ENCODE measurements around the gene IQGAP2. TPM values are rescaled to one million over a fixed set of nuclear protein-coding genes. Genes with fewer than 3 reads are reported as not detected.

Gene IQGAP2
- total RNA-seq, 1 donor: 0.36 TPM

- no peak for TF ChIP-seq CTCF (IDR thresholded peaks at IDR 0.05; ENCODE audit: extremely low read depth, low read depth, low read length)
- Histone ChIP-seq H4K20me1 (ENCODE audit: insufficient read depth, low read length) (no peaks in the 10 kb centered on the region), H3K27me3 (ENCODE audit: insufficient read depth, low read length) (no peaks in the 10 kb centered on the region), H3K27ac (ENCODE audit: low read depth, low read length) (no peak overlapping the region), H2AFZ (ENCODE audit: low read length) (no peak overlapping the region), H3K9me3 (ENCODE audit: low read depth, low read length) (no peaks in the 10 kb centered on the region), H3K4me3 (ENCODE audit: insufficient read depth, low read length) (no peak overlapping the region), H3K79me2 (ENCODE audit: insufficient read depth, low read length) (no peaks in the 10 kb centered on the region), H3K4me1 (ENCODE audit: insufficient read depth, low read length) (no peaks in the 10 kb centered on the region), H3K36me3 (ENCODE audit: insufficient read depth, low read length) (no peaks in the 10 kb centered on the region), H3K4me2 (ENCODE audit: insufficient read depth, low read length) (no peak overlapping the region)
- no peak for DNase-seq (ENCODE audit: insufficient read length, low spot score, missing footprints)
Measured at GRCh38 chr5:76473009-76473336, 69.9 kb downstream of the IQGAP2 start.

GRCh38 chr5:76473661-76474060 lies 70.6 kb downstream of the IQGAP2 start:
- Histone ChIP-seq H3K4me3 (ENCODE audit: insufficient read depth, low read length) (no peak overlapping the region), H3K79me2 (ENCODE audit: insufficient read depth, low read length) (no peaks in the 10 kb centered on the region), H3K4me2 (ENCODE audit: insufficient read depth, low read length) (no peak overlapping the region), H4K20me1 (ENCODE audit: insufficient read depth, low read length) (no peaks in the 10 kb centered on the region), H2AFZ (ENCODE audit: low read length) (no peak overlapping the region), H3K27ac (ENCODE audit: low read depth, low read length) (no peak overlapping the region), H3K4me1 (ENCODE audit: insufficient read depth, low read length) (no peaks in the 10 kb centered on the region), H3K36me3 (ENCODE audit: insufficient read depth, low read length) (no peaks in the 10 kb centered on the region), H3K27me3 (ENCODE audit: insufficient read depth, low read length) (no peaks in the 10 kb centered on the region), H3K9me3 (ENCODE audit: low read depth, low read length) (no peaks in the 10 kb centered on the region)
- TF ChIP-seq CTCF (IDR thresholded peaks at IDR 0.05; ENCODE audit: extremely low read depth, low read depth, low read length): no peak
- no peak for DNase-seq (ENCODE audit: insufficient read length, low spot score, missing footprints)

- H3K4me2 ChIP-seq (ENCODE audit: insufficient read depth, low read length): no peak overlapping the region
- no peak for DNase-seq (ENCODE audit: insufficient read length, low spot score, missing footprints)
- H4K20me1 ChIP-seq (ENCODE audit: insufficient read depth, low read length): no peaks in the 10 kb centered on the region
- H3K4me1 ChIP-seq (ENCODE audit: insufficient read depth, low read length): no peaks in the 10 kb centered on the region
- no peaks in the 10 kb centered on the region for H3K79me2 ChIP-seq (ENCODE audit: insufficient read depth, low read length)
- H3K27me3 ChIP-seq (ENCODE audit: insufficient read depth, low read length): no peaks in the 10 kb centered on the region
- no peak for TF ChIP-seq CTCF (IDR thresholded peaks at IDR 0.05; ENCODE audit: extremely low read depth, low read depth, low read length)
- no peak overlapping the region for H2AFZ ChIP-seq (ENCODE audit: low read length)
- no peak overlapping the region for H3K27ac ChIP-seq (ENCODE audit: low read depth, low read length)
- no peaks in the 10 kb centered on the region for H3K36me3 ChIP-seq (ENCODE audit: insufficient read depth, low read length)
- H3K4me3 ChIP-seq (ENCODE audit: insufficient read depth, low read length): no peak overlapping the region
- no peaks in the 10 kb centered on the region for H3K9me3 ChIP-seq (ENCODE audit: low read depth, low read length)
Measured at GRCh38 chr5:76474377-76474776, 71.3 kb downstream of the IQGAP2 start.

- H2AFZ ChIP-seq (ENCODE audit: low read length): no peak overlapping the region
- H3K36me3 ChIP-seq (ENCODE audit: insufficient read depth, low read length): no peaks in the 10 kb centered on the region
- no peaks in the 10 kb centered on the region for H3K9me3 ChIP-seq (ENCODE audit: low read depth, low read length)
- H3K27ac ChIP-seq (ENCODE audit: low read depth, low read length): no peak overlapping the region
- no peaks in the 10 kb centered on the region for H3K79me2 ChIP-seq (ENCODE audit: insufficient read depth, low read length)
- no peaks in the 10 kb centered on the region for H4K20me1 ChIP-seq (ENCODE audit: insufficient read depth, low read length)
- DNase-seq (ENCODE audit: insufficient read length, low spot score, missing footprints): no peak
- H3K4me1 ChIP-seq (ENCODE audit: insufficient read depth, low read length): no peaks in the 10 kb centered on the region
- H3K4me3 ChIP-seq (ENCODE audit: insufficient read depth, low read length): no peak overlapping the region
- no peak for TF ChIP-seq CTCF (IDR thresholded peaks at IDR 0.05; ENCODE audit: extremely low read depth, low read depth, low read length)
- H3K4me2 ChIP-seq (ENCODE audit: insufficient read depth, low read length): no peak overlapping the region
- H3K27me3 ChIP-seq (ENCODE audit: insufficient read depth, low read length): no peaks in the 10 kb centered on the region
Measured at GRCh38 chr5:76475385-76475784, 72.3 kb downstream of the IQGAP2 start.

Measured in osteoblast (primary cell).